Measurements from ENCODE around the gene TRIP10.

DNA sequence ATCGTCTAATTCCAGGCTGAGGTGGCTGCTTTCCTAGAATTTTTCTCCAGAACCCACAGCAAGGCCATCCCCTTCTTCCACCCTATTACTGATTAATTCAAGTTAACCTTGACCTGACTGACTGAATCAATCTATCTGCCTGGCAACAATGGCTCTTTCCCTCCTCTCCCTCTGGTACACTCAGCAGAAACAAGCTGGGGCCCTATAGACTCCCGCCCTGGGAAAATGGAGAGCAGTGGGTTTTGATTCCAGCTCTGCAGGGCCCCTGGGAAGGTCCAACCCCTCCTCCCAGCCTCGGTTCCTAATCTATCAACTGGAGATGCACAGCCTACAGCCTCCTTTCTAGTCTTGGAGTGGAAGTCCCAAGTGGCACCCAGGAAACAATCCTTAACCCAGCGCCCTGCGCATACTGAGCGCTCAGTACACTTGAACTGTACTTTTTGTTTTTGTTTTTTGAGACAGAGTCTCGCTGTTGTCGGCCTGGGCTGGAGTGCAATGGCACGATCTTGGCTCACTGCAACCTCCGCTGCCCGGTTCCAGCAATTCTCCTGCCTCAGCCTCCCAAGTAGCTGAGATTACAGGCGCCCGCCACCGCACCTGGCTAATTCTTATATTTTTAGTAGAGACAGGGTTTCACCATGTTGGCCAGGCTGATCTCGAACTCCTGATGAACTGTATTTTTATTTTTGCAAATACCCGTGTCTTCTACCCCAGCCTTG is 13.8 kb upstream of the TRIP10 start:
- TF ChIP-seq CTCF (optimal IDR thresholded peaks at IDR 0.05 in 1 of 3, IDR thresholded peaks at IDR 0.05 in 1 of 3, conservative IDR thresholded peaks at IDR 0.05 in 1 of 3; ENCODE audit: extremely low read depth in 1 of 3, insufficient read depth in 2 of 3, low read length in 3 of 3) = no peak
- TF ChIP-seq EZH2 (IDR thresholded peaks at IDR 0.05; ENCODE audit: low read length) = no peak
